Upper lobe of left lung (tissue), 4 donors: ENCODE results near the gene MDK.

Experiments
- CTCF ChIP-seq, 6 experiments: fragments of 450-650 bp in 4 of 6; fragments of 200-600 bp in 2 of 6; sonication (generic) in 2 of 6; IDR thresholded peaks; one replicate each; pipeline ENCODE4 v1.5.1; 2016 to 2019; ENCODE audit warnings: antibody characterized with exemption in 6 of 6
- POLR2A ChIP-seq, 4 donors: fragments of 450-650 bp; IDR thresholded peaks; one replicate each; pipeline ENCODE4 v1.5.1; 2016 to 2017; ENCODE audit warnings: antibody characterized with exemption in 4 of 4, mild to moderate bottlenecking in 2 of 4

DNA sequence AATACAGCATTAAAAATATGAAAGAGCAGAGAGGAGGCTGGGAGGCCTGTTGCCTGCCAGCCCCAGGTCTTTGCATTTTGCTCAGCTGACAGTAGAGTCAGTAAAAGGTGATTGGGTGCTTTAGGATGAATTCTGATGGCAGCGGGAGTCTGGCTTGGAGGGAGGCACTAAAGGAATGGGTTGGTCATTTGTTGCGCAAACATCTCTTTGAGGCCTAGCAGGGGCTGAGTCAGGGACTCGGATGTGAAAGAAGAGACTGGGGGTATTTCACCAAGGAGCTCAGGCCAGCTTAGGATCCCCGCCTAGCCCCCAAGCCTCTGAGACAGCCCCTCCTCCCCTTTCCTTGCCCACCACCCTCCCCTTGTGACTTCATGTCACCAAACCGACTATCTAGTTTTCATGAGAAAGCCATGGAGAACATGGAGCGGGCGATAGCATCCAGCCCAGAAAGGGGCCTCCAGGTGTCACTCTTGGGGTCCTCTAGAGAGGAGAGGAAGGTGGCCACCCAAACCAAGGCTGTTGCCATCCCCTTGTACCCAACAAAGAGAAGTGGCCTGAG lies 24.5 kb upstream of the MDK start:
- TF ChIP-seq CTCF (IDR thresholded peaks at IDR 0.05) (no peak), POLR2A (IDR thresholded peaks at IDR 0.05) (no peak)
